ENCODE results near the gene ZDHHC11.
"Not testable (repeated sequence)": the region's sequence is repeated elsewhere in the genome, so short reads cannot be mapped to it uniquely, and the experiment has no call there.

The ZDHHC11 gene

GRCh38 chr5:845031-845675 lies 5.6 kb downstream of the ZDHHC11 start:
- not testable (repeated sequence) for DNase-seq (ENCODE audit: low spot score)

GRCh38 chr5:844426-844825 lies 6.4 kb downstream of the ZDHHC11 start:
- not testable (repeated sequence) for DNase-seq (ENCODE audit: low spot score)

GRCh38 chr5:843926-844325 lies 6.9 kb downstream of the ZDHHC11 start:
- DNase-seq (ENCODE audit: low spot score): not testable (repeated sequence)

GRCh38 chr5:843371-843770 lies 7.4 kb downstream of the ZDHHC11 start:
- not testable (repeated sequence) for DNase-seq (ENCODE audit: low spot score)

GRCh38 chr5:842402-843221 lies 8.2 kb downstream of the ZDHHC11 start:
- not testable (repeated sequence) for DNase-seq (ENCODE audit: low spot score)

- DNase-seq (ENCODE audit: low spot score): not testable (repeated sequence)
Observed at GRCh38 chr5:841531-842401, 9.0 kb downstream of the ZDHHC11 start.

GRCh38 chr5:840974-841435 lies 9.8 kb downstream of the ZDHHC11 start:
- DNase-seq (ENCODE audit: low spot score): not testable (repeated sequence)

GRCh38 chr5:840118-840973 lies 10.4 kb downstream of the ZDHHC11 start:
- not testable (repeated sequence) for DNase-seq (ENCODE audit: low spot score)

GRCh38 chr5:838431-838851 lies 12.3 kb downstream of the ZDHHC11 start:
- DNase-seq (ENCODE audit: low spot score): not testable (repeated sequence)

GRCh38 chr5:837621-838121 lies 13.1 kb downstream of the ZDHHC11 start:
- DNase-seq (ENCODE audit: low spot score): not testable (repeated sequence)

- DNase-seq (ENCODE audit: low spot score): not testable (repeated sequence)
Observed at GRCh38 chr5:835933-836612, 14.7 kb downstream of the ZDHHC11 start.

- DNase-seq (ENCODE audit: low spot score): not testable (repeated sequence)
Observed at GRCh38 chr5:834013-834412, 16.8 kb downstream of the ZDHHC11 start.

GRCh38 chr5:828194-828593 lies 22.6 kb downstream of the ZDHHC11 start:
- not testable (repeated sequence) for DNase-seq (ENCODE audit: low spot score)

GRCh38 chr5:825544-825943 lies 25.2 kb downstream of the ZDHHC11 start:
- DNase-seq (ENCODE audit: low spot score): not testable (repeated sequence)

- no peak for DNase-seq (ENCODE audit: low spot score)
Observed at GRCh38 chr5:821504-821903, 29.3 kb downstream of the ZDHHC11 start.

GRCh38 chr5:820245-820644 lies 30.5 kb downstream of the ZDHHC11 start:
- no peak for DNase-seq (ENCODE audit: low spot score)

- no peak for DNase-seq (ENCODE audit: low spot score)
Observed at GRCh38 chr5:819078-819477, 31.7 kb downstream of the ZDHHC11 start.

GRCh38 chr5:816176-816575 lies 34.6 kb downstream of the ZDHHC11 start:
- no peak for DNase-seq (ENCODE audit: low spot score)

- no peak for DNase-seq (ENCODE audit: low spot score)
Observed at GRCh38 chr5:815449-815848, 35.3 kb downstream of the ZDHHC11 start.

- DNase-seq (ENCODE audit: low spot score): not testable (repeated sequence)
Observed at GRCh38 chr5:813575-813974, 37.2 kb downstream of the ZDHHC11 start.
